GM12878 (cell line): Measurements from ENCODE around the gene NUDT13. TPM values are rescaled to one million over a fixed set of nuclear protein-coding genes. Genes with fewer than 3 reads are reported as not detected.

ENCODE experiments used
- ASH2L ChIP-seq: fragments of 300-600, 200-600 bp; sonication (generic); IDR thresholded peaks from 2 replicates; pipeline ENCODE4 v1.6.1; 2017; ENCODE audit warnings: low read depth, mild to moderate bottlenecking, borderline replicate concordance
- E2F8 ChIP-seq: fragments of 450-650 bp; IDR thresholded peaks from 2 replicates; pipeline ENCODE4 v1.6.1; 2018; ENCODE audit warnings: mild to moderate bottlenecking, low read depth, moderate library complexity; ENCODE audit not compliant: partially characterized antibody
- EED ChIP-seq: sonication (generic); IDR thresholded peaks from 2 replicates; pipeline ENCODE4 v1.6.1; 2016; ENCODE audit warnings: antibody characterized with exemption, low read depth
- ETV6 ChIP-seq, 2 experiments: fragments of 450-650 bp in 1 of 2; IDR thresholded peaks in 1 of 2; conservative IDR thresholded peaks in 1 of 2; 2 replicates each; pipeline ENCODE4 v1.6.1; 2014; ENCODE audit warnings: antibody characterized with exemption in 1 of 2, borderline replicate concordance in 1 of 2, low read depth in 1 of 2, mild to moderate bottlenecking in 1 of 2, moderate library complexity in 1 of 2
- IKZF1 ChIP-seq: fragments of 450-650 bp; conservative IDR thresholded peaks from 2 replicates; pipeline ENCODE4 v1.6.1; 2017; ENCODE audit warnings: antibody characterized with exemption, mild to moderate bottlenecking
- JUND ChIP-seq: IDR thresholded peaks from 2 replicates; pipeline ENCODE4 v1.6.1; 2012; ENCODE audit warnings: low read depth, mild to moderate bottlenecking, low read length, improper control_type of control experiment, moderate library complexity
- MXI1 ChIP-seq: fragments of 150-350 bp; IDR thresholded peaks from 2 replicates; pipeline ENCODE4 v1.6.1; 2011; ENCODE audit warnings: low read depth, mild to moderate bottlenecking, inconsistent platforms, low read length, improper control_type of control experiment
- MYC ChIP-seq: IDR thresholded peaks from 2 replicates; pipeline ENCODE4 v1.6.1; 2011; ENCODE audit warnings: mild to moderate bottlenecking, low read length, moderate library complexity, inconsistent platforms; ENCODE audit not compliant: insufficient read depth, insufficient replicate concordance, insufficient read length, severe bottlenecking
- PML ChIP-seq: IDR thresholded peaks from 2 replicates; pipeline ENCODE4 v1.6.1; 2012; ENCODE audit warnings: low read length, inconsistent platforms
- POLR2AphosphoS2 ChIP-seq: IDR thresholded peaks from 2 replicates; pipeline ENCODE4 v1.6.1; 2011; ENCODE audit warnings: low read depth, mild to moderate bottlenecking, low read length, improper control_type of control experiment, moderate library complexity
- POLR2AphosphoS5 ChIP-seq: IDR thresholded peaks from 2 replicates; pipeline ENCODE4 v1.6.1; 2011; ENCODE audit warnings: mild to moderate bottlenecking, low read length, inconsistent platforms
- RELA ChIP-seq: fragments of 450-650 bp; IDR thresholded peaks from 2 replicates; pipeline ENCODE4 v1.8.0; 2014; ENCODE audit warnings: borderline replicate concordance; ENCODE audit not compliant: partially characterized antibody
- RUNX3 ChIP-seq: IDR thresholded peaks from 2 replicates; pipeline ENCODE4 v1.6.1; 2012; ENCODE audit warnings: low read length, inconsistent platforms
- SIN3A ChIP-seq: IDR thresholded peaks from 2 replicates; pipeline ENCODE4 v1.6.1; 2012; ENCODE audit warnings: low read depth, low read length, improper control_type of control experiment
- SMAD1 ChIP-seq: fragments of 450-650 bp; IDR thresholded peaks from 2 replicates; pipeline ENCODE4 v1.6.1; 2018; ENCODE audit warnings: mild to moderate bottlenecking, low read depth; ENCODE audit not compliant: partially characterized antibody
- SMARCA5 ChIP-seq: fragments of 450-650 bp; IDR thresholded peaks from 2 replicates; pipeline ENCODE4 v1.6.1; 2017; ENCODE audit warnings: mild to moderate bottlenecking
- SP1 ChIP-seq: IDR thresholded peaks from one replicate; pipeline ENCODE4 v1.6.1; 2011; ENCODE audit warnings: low read depth, low read length
- TAF1 ChIP-seq: IDR thresholded peaks from 2 replicates; pipeline ENCODE4 v1.6.1; 2011; ENCODE audit warnings: mild to moderate bottlenecking, low read depth, low read length, borderline replicate concordance
- TCF3 ChIP-seq: IDR thresholded peaks from 2 replicates; pipeline ENCODE4 v1.6.1; 2012; ENCODE audit warnings: low read depth, mild to moderate bottlenecking, low read length, borderline replicate concordance; ENCODE audit not compliant: insufficient read depth
- ZBTB11 ChIP-seq: fragments of 450-650 bp; formaldehyde crosslinking; IDR thresholded peaks from 2 replicates; pipeline ENCODE4 v1.5.0; 2022; ENCODE audit warnings: mild to moderate bottlenecking, missing genetic modification characterization
- ZNF24 ChIP-seq: fragments of 450-650 bp; IDR thresholded peaks from 2 replicates; pipeline ENCODE4 v1.6.1; 2017; ENCODE audit warnings: antibody characterized with exemption, mild to moderate bottlenecking
- polyA plus RNA-seq, 11 experiments: library from polyadenylated mRNA; depleted of rRNA in 4 of 11; unstranded in 6 of 11; stranded (reverse) in 5 of 11; fragments of >200 nt; fragmentation: Nextera tagmentation in 4 of 11; fragmentation: Illumina TruSeq in 1 of 11; extraction: Ambion mirVana in 4 of 11; extraction: Trizol in 1 of 11; gene quantifications; 1 replicate in 1 of 11; 2 replicates in 10 of 11; pipeline versions ENCODE4 v1.2.1 to v1.2.3, GENCODE V29; 2011 to 2016; ENCODE audit warnings: inconsistent platforms in 2 of 11, missing spikeins in 2 of 11, low read depth in 1 of 11
- total RNA-seq, 4 experiments: library from RNA; depleted of rRNA in 3 of 4; stranded (reverse); fragments of >200 nt in 3 of 4; fragmentation: Illumina TruSeq in 1 of 4; extraction: Trizol in 1 of 4; gene quantifications; 2 replicates each; pipeline versions ENCODE4 v1.2.1 to v1.2.3, GENCODE V29; 2013 to 2021
- TF ChIP-seq, protein P1 (sequence below): fragments of 450-650 bp; IDR thresholded peaks from 2 replicates; pipeline ENCODE4 v1.6.1; 2017; ENCODE audit warnings: mild to moderate bottlenecking, moderate library complexity

NUDT13 gene
- total and polyA plus RNA-seq, 10 of the 15 experiments (the other 5 are each of a cell fraction or from before 2014, with no cell fraction given), result 0.72 to 6.1 (median 1.9) TPM

- TF ChIP-seq E2F8, result no peak
- TF ChIP-seq IKZF1, result no peak
- peak; percentile 13 for TF ChIP-seq RELA
- TF ChIP-seq JUND, result no peak
- TF ChIP-seq SMARCA5, result no peak
- TF ChIP-seq EED, result no peak
- peak; percentile 88 for TF ChIP-seq TAF1
- TF ChIP-seq ZBTB11, result no peak
- TF ChIP-seq SMAD1, result no peak
- TF ChIP-seq SP1, result peak; percentile 5
- TF ChIP-seq ASH2L, result peak; percentile 70; the same call in 1 of the 2 replicates
- 0 out of 2 replicates have a peak, but pooled peaks have one; percentile 11 for TF ChIP-seq TCF3
- peak; percentile 1 for TF ChIP-seq MYC
- TF ChIP-seq MXI1, result no peak
- TF ChIP-seq PML, result no peak
- TF ChIP-seq POLR2AphosphoS5, result no peak
- TF ChIP-seq POLR2AphosphoS2, result peak; percentile 9; the same call in 1 of the 2 replicates
- no peak for TF ChIP-seq ZNF24
- TF ChIP-seq ETV6 (conservative IDR thresholded peaks at IDR 0.05 in 1 of 2, IDR thresholded peaks at IDR 0.05 in 1 of 2; ENCODE audit: borderline replicate concordance in 1 of 2, low read depth in 1 of 2), result no peak
- TF ChIP-seq RUNX3, result no peak; the same call in 1 of the 2 replicates
- TF ChIP-seq SIN3A, result no peak
- TF ChIP-seq, protein P1, sequence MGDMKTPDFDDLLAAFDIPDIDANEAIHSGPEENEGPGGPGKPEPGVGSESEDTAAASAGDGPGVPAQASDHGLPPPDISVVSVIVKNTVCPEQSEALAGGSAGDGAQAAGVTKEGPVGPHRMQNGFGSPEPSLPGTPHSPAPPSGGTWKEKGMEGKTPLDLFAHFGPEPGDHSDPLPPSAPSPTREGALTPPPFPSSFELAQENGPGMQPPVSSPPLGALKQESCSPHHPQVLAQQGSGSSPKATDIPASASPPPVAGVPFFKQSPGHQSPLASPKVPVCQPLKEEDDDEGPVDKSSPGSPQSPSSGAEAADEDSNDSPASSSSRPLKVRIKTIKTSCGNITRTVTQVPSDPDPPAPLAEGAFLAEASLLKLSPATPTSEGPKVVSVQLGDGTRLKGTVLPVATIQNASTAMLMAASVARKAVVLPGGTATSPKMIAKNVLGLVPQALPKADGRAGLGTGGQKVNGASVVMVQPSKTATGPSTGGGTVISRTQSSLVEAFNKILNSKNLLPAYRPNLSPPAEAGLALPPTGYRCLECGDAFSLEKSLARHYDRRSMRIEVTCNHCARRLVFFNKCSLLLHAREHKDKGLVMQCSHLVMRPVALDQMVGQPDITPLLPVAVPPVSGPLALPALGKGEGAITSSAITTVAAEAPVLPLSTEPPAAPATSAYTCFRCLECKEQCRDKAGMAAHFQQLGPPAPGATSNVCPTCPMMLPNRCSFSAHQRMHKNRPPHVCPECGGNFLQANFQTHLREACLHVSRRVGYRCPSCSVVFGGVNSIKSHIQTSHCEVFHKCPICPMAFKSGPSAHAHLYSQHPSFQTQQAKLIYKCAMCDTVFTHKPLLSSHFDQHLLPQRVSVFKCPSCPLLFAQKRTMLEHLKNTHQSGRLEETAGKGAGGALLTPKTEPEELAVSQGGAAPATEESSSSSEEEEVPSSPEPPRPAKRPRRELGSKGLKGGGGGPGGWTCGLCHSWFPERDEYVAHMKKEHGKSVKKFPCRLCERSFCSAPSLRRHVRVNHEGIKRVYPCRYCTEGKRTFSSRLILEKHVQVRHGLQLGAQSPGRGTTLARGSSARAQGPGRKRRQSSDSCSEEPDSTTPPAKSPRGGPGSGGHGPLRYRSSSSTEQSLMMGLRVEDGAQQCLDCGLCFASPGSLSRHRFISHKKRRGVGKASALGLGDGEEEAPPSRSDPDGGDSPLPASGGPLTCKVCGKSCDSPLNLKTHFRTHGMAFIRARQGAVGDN, result no peak
Observed at GRCh38 chr10:73096041-73096448, 14.2 kb upstream of the NUDT13 start (continued).
